GM23338 (cell line): ENCODE measurements around the gene FOLR1. TPM values are rescaled to one million over a fixed set of nuclear protein-coding genes. Genes with fewer than 3 reads are reported as not detected.

Experiments
- ATAC-seq: fragments of 200-7000 bp; cut with Tn5 transposase; 3 replicates; pipeline ENCODE4 v1.9.1; 2020
- DNase-seq: peaks from one replicate; pipeline ENCODE4 v3.0.0-alpha.2; 2015; ENCODE audit warnings: low spot score
- H2AFZ ChIP-seq: fragments of 200-600 bp; sonication (generic); 2 replicates; pipeline ENCODE4 v1.8.0; 2016; ENCODE audit warnings: antibody characterized with exemption, mild to moderate bottlenecking, moderate library complexity
- H3F3A ChIP-seq: fragments of 200-600 bp; sonication (generic); replicated peaks from 2 replicates; pipeline ENCODE4 v1.8.0; 2017; ENCODE audit warnings: antibody characterized with exemption, mixed run types, low read depth
- H3K27ac ChIP-seq: fragments of 200-600 bp; sonication (generic); 2 replicates; pipeline ENCODE4 v1.6.1; 2016; ENCODE audit warnings: low read depth
- H3K27me3 ChIP-seq: fragments of 200-600 bp; sonication (generic); 2 replicates; pipeline ENCODE4 v1.8.0; 2016; ENCODE audit warnings: mild to moderate bottlenecking, mixed run types, moderate library complexity; ENCODE audit not compliant: insufficient read depth
- H3K36me3 ChIP-seq: fragments of 200-600 bp; sonication (generic); 2 replicates; pipeline ENCODE4 v1.8.0; 2016; ENCODE audit warnings: mild to moderate bottlenecking; ENCODE audit not compliant: insufficient read depth
- H3K4me1 ChIP-seq: fragments of 200-600 bp; sonication (generic); 2 replicates; pipeline ENCODE4 v1.8.0; 2016; ENCODE audit warnings: mild to moderate bottlenecking, moderate library complexity; ENCODE audit not compliant: insufficient read depth
- H3K4me2 ChIP-seq: fragments of 200-600 bp; sonication (generic); 2 replicates; pipeline ENCODE4 v1.7.1; 2017; ENCODE audit warnings: mixed run types
- H3K4me3 ChIP-seq: fragments of 200-600 bp; sonication (generic); 2 replicates; pipeline ENCODE4 v1.6.1; 2016; ENCODE audit warnings: mixed run types
- H3K79me2 ChIP-seq: fragments of 200-600 bp; sonication (generic); replicated peaks from 2 replicates; pipeline ENCODE4 v1.8.0; 2017; ENCODE audit warnings: mild to moderate bottlenecking; ENCODE audit not compliant: insufficient read depth
- H3K9me2 ChIP-seq: fragments of 200-600 bp; sonication (generic); 2 replicates; pipeline ENCODE4 v1.8.0; 2017; ENCODE audit not compliant: insufficient read depth
- H4K20me1 ChIP-seq: fragments of 200-600 bp; sonication (generic); replicated peaks from 2 replicates; pipeline ENCODE4 v1.8.0; 2017; ENCODE audit warnings: mild to moderate bottlenecking; ENCODE audit not compliant: insufficient read depth
- H3K27ac Mint-ChIP-seq: 2 replicates; pipeline ENCODE4 v1.8.0; 2020; ENCODE audit warnings: inconsistent platforms, mild to moderate bottlenecking, moderate library complexity, mixed read lengths
- H3K27me3 Mint-ChIP-seq: 3 replicates; pipeline ENCODE4 v1.8.0; 2022; ENCODE audit warnings: low read depth, mild to moderate bottlenecking, moderate library complexity, mixed read lengths, inconsistent platforms; ENCODE audit not compliant: insufficient read depth, poor library complexity
- H3K36me3 Mint-ChIP-seq: 3 replicates; pipeline ENCODE4 v1.8.0; 2021; ENCODE audit warnings: low read depth, mild to moderate bottlenecking, inconsistent platforms, moderate library complexity, mixed read lengths
- H3K4me1 Mint-ChIP-seq: 3 replicates; pipeline ENCODE4 v1.8.0; 2020; ENCODE audit warnings: mild to moderate bottlenecking, inconsistent platforms, mixed read lengths
- H3K4me3 Mint-ChIP-seq: 3 replicates; pipeline ENCODE4 v1.8.0; 2021; ENCODE audit warnings: moderate library complexity, mild to moderate bottlenecking, inconsistent platforms, mixed read lengths
- H3K9me3 Mint-ChIP-seq: 3 replicates; pipeline ENCODE4 v1.8.0; 2020; ENCODE audit warnings: moderate library complexity, mild to moderate bottlenecking, inconsistent platforms, mixed read lengths
- CREB1 ChIP-seq: fragments of 250-450 bp; sonication (Bioruptor Pico); IDR thresholded peaks from 2 replicates; pipeline ENCODE4 v1.5.0; 2020; ENCODE audit warnings: low read depth, mild to moderate bottlenecking, moderate library complexity
- CTCF ChIP-seq, 2 experiments: fragments of 200-600 bp in 1 of 2; sonication (generic) in 1 of 2; conservative IDR thresholded peaks; 2 replicates each; pipeline versions ENCODE4 v1.5.1 to v1.6.1; 2016 to 2017; ENCODE audit warnings: antibody characterized with exemption in 2 of 2, low read depth in 2 of 2, mild to moderate bottlenecking in 2 of 2, moderate library complexity in 1 of 2
- ETS1 ChIP-seq: IDR thresholded peaks from 2 replicates; pipeline ENCODE4 v1.6.1; 2016; ENCODE audit warnings: antibody characterized with exemption
- EZH2 ChIP-seq: fragments of 200-600 bp; sonication (generic); IDR thresholded peaks from one replicate; pipeline ENCODE4 v1.8.0; 2017; ENCODE audit warnings: antibody characterized with exemption, mild to moderate bottlenecking, low read depth; ENCODE audit not compliant: unreplicated experiment
- EZH2phosphoT487 ChIP-seq: fragments of 200-600 bp; sonication (generic); IDR thresholded peaks from one replicate; pipeline ENCODE4 v1.8.1; 2018; ENCODE audit warnings: antibody characterized with exemption; ENCODE audit not compliant: unreplicated experiment
- JUNB ChIP-seq: IDR thresholded peaks from one replicate; pipeline ENCODE4 v1.6.1; 2016; ENCODE audit warnings: antibody characterized with exemption; ENCODE audit not compliant: unreplicated experiment
- NANOG ChIP-seq: IDR thresholded peaks from 2 replicates; pipeline ENCODE4 v1.6.1; 2016; ENCODE audit warnings: antibody characterized with exemption, borderline replicate concordance
- POLR2AphosphoS5 ChIP-seq: IDR thresholded peaks from 2 replicates; pipeline ENCODE4 v1.6.1; 2016; ENCODE audit warnings: antibody characterized with exemption, low read depth
- REST ChIP-seq: IDR thresholded peaks from one replicate; pipeline ENCODE4 v1.6.1; 2018; ENCODE audit warnings: antibody characterized with exemption; ENCODE audit not compliant: unreplicated experiment
- STAT1 ChIP-seq: IDR thresholded peaks from one replicate; pipeline ENCODE4 v1.6.1; 2016; ENCODE audit warnings: antibody characterized with exemption; ENCODE audit not compliant: unreplicated experiment
- ZNF114 ChIP-seq: fragments of 250-450 bp; sonication (Bioruptor Pico); IDR thresholded peaks from 2 replicates; pipeline ENCODE4 v1.5.0; 2020; ENCODE audit warnings: mild to moderate bottlenecking, moderate library complexity
- ZNF331 ChIP-seq: fragments of 250-450 bp; sonication (Bioruptor Pico); IDR thresholded peaks from 2 replicates; pipeline ENCODE4 v1.5.0; 2020; ENCODE audit warnings: low read depth, mild to moderate bottlenecking, moderate library complexity
- ZNF462 ChIP-seq: fragments of 250-450 bp; sonication (Bioruptor Pico); IDR thresholded peaks from 2 replicates; pipeline ENCODE4 v1.5.0; 2020; ENCODE audit warnings: mild to moderate bottlenecking, moderate library complexity
- polyA plus RNA-seq: library from polyadenylated mRNA; unstranded; fragments of >200 nt; fragmentation: Nextera tagmentation; extraction: Ambion mirVana; gene quantifications from 2 replicates; pipeline ENCODE4 v1.2.1, GENCODE V29; 2016
- total RNA-seq: library from RNA; depleted of rRNA; stranded (reverse); fragments of >200 nt; shearing (Covaris generic); gene quantifications from 2 replicates; pipeline ENCODE4 v1.2.3, GENCODE V29; 2014

FOLR1 gene
- total and polyA plus RNA-seq, 2 experiments from 2014 or later = 0.42 TPM; not detected in 1

GRCh38 chr11:72204886-72205285 is 12.9 kb downstream of the FOLR1 start:
- no peak overlapping the region for H3K4me3 ChIP-seq
- H3F3A ChIP-seq = no peaks in the 10 kb centered on the region
- Mint-ChIP-seq H3K4me1 (no peaks in the 10 kb centered on the region), H3K9me3 (no peaks in the 10 kb centered on the region; the same call in 2 of the 3 replicates), H3K27ac (no peak overlapping the region), H3K4me3 (no peak overlapping the region), H3K36me3 (no peaks in the 10 kb centered on the region), H3K27me3 (peaks cover 5% of the 10 kb centered on the region)
- ATAC-seq = no peak
- DNase-seq = no peak
- TF ChIP-seq CREB1 (CRISPR knock-in tag) (no peak), EZH2phosphoT487 (no peak), EZH2 (no peak), STAT1 (no peak), ETS1 (no peak), JUNB (no peak), NANOG (no peak), CTCF (conservative IDR thresholded peaks at IDR 0.05; ENCODE audit: low read depth in 2 of 2) (no peak), ZNF331 (CRISPR knock-in tag) (no peak), REST (no peak), ZNF114 (CRISPR knock-in tag) (no peak), POLR2AphosphoS5 (no peak), ZNF462 (no peak)
- H3K4me2 ChIP-seq = no peak overlapping the region
- no peaks in the 10 kb centered on the region for H3K9me2 ChIP-seq
- no peaks in the 10 kb centered on the region for H3K36me3 ChIP-seq
- no peaks in the 10 kb centered on the region for H4K20me1 ChIP-seq
- no peaks in the 10 kb centered on the region for H3K27me3 ChIP-seq
- no peaks in the 10 kb centered on the region for H3K4me1 ChIP-seq
- H3K27ac ChIP-seq = no peak overlapping the region
- no peaks in the 10 kb centered on the region for H3K79me2 ChIP-seq
- no peak overlapping the region for H2AFZ ChIP-seq
